KOPT-K1 (cell line): Measurements from ENCODE around the gene RNU5B-1.

Experiments
- H3K27ac ChIP-seq: fragments of 200-600 bp; sonication (generic); 2 replicates; pipeline ENCODE4 v1.5.1; 2016; ENCODE audit warnings: antibody characterized with exemption, mild to moderate bottlenecking, low read depth, low read length; ENCODE audit not compliant: poor library complexity, severe bottlenecking
- H3K36me3 ChIP-seq: fragments of 200-600 bp; sonication (generic); 2 replicates; pipeline ENCODE4 v1.5.1; 2017; ENCODE audit warnings: antibody characterized with exemption, mild to moderate bottlenecking, low read length, moderate library complexity; ENCODE audit not compliant: insufficient read depth
- H3K9me3 ChIP-seq: fragments of 200-600 bp; sonication (generic); 2 replicates; pipeline ENCODE4 v1.5.1; 2017; ENCODE audit warnings: antibody characterized with exemption, low read length, mild to moderate bottlenecking; ENCODE audit not compliant: insufficient read depth, poor library complexity, severe bottlenecking

The RNU5B-1 gene

DNA sequence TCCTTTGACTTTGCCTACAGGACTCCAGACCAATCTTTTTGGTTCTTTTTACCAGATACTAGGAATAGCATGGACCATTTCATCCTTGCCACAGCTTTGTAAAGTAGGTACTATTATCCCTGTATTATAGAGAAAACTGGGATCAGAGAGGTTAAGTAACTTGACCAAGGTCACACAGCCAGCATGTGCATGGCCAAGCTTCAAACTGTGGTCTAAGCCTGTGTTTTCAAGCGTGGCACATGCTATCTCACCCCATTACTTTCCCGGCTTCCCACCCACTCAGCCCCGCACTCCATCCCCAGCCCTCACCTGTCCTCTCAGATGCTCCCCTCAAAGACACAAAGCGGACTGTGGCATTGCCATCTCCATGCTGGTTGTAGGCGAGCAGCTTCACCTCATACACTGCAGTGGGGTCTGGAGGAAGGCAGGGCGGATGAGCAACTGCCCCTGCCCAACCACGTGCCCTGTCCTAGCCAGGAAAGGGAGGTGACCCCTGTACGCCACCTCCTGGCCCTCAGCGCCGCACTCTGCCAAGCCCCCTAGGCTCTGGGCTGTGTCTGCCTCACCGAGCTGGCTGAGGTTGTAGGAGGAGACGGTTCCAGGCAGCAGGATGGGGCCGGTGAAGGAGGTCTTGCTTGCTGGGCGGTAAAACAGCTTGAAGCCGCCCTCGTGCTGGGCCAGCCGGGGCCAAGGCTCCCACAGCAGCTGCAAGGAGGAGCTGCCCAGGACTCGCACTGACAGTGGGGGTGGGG is 25.7 kb downstream of the RNU5B-1 start:
- Histone ChIP-seq H3K36me3 (no peaks in the 10 kb centered on the region), H3K9me3 (no peaks in the 10 kb centered on the region), H3K27ac (no peak overlapping the region)

DNA sequence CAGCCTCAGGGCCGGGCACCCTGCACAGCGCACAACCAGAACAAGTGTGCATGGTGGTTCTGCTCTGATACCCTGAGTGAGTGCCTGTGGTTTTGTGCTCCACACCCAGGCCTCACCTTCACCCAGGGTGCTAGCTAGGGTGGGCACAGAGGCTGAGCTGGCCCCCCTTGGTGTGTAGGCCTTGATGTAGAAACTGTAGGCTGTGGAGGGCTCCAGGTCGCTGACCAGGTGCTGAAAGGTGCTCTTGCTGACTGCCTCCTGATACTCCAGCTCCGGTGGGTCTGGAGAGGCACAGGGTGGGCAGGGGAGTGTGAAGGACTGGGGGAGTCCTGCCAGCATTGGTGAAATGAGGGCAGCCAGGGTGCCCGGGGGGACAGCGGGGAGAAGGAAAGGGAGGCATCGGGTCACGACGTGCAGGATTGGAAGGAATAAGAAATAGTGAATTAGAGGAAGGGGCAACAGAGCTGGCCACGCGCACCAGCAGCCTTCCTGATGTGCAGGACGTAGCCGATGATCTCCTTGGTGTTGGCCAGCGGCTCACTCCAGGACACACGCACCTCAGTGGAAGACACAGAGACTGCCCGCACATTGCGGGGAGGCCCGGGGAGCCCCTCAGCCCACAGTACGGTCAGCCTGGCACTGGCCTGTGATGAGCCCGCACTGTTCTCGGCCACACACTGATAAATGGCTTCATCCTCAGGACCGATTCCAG is 26.6 kb downstream of the RNU5B-1 start:
- H3K36me3 ChIP-seq: no peaks in the 10 kb centered on the region
- H3K9me3 ChIP-seq: no peaks in the 10 kb centered on the region
- no peak overlapping the region for H3K27ac ChIP-seq

DNA sequence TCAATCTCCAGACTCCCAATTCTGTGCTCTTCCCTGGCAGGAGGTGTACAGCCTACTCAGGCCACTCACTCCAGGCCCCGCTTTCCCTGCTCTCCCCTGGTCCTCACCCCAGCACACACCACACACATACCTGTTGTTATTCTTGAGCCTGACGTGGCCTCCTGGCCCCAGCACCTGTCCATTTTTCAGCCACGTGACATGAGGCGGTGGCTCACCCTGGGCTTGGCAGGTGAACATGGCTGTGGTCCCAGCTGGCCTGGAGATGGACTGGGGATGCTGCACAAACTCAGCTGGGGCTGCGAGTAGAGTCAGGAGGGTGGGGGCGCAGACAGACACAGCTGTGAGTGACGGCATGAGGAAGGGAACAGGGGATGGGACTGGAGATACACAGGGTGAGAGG is 27.3 kb downstream of the RNU5B-1 start:
- H3K36me3 ChIP-seq: no peaks in the 10 kb centered on the region
- H3K27ac ChIP-seq: no peak overlapping the region
- H3K9me3 ChIP-seq: no peaks in the 10 kb centered on the region

DNA sequence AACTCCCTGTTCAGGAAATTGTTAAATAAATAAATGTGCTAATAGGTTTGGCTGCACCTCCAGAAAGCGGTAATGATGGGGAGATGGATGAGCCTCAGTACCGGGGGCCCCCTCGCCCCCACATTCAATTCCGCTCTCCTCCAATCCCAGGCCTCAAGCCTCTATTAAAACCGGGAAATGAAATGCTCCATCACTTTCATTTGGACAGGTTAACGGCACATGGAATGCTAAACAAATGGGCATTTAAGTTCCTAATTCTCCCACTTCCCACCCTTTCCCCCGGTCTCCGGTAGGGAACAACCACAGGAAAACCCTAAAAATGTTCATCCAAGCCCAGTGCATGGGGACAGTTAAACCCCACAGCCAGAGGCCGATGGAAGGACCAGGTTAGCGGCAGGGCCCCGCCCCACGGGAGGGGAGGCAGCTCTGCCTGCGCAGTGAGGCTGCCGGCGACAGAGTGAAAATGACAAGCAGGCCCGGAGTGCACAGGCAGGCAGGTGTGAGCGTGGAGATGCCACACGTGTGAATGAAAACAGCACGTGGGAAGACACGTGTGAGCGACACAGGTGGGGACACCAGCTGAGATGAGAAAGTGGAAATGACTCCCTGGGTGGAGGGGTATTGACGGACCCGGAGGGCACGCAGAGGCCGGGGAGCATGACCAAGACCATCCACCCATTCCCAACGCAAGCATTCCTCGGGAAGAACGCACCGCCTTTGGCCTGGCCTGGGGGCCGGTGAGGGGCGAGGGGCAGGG is 28.1 kb downstream of the RNU5B-1 start:
- Histone ChIP-seq H3K36me3 (no peaks in the 10 kb centered on the region), H3K27ac (no peak overlapping the region)

DNA sequence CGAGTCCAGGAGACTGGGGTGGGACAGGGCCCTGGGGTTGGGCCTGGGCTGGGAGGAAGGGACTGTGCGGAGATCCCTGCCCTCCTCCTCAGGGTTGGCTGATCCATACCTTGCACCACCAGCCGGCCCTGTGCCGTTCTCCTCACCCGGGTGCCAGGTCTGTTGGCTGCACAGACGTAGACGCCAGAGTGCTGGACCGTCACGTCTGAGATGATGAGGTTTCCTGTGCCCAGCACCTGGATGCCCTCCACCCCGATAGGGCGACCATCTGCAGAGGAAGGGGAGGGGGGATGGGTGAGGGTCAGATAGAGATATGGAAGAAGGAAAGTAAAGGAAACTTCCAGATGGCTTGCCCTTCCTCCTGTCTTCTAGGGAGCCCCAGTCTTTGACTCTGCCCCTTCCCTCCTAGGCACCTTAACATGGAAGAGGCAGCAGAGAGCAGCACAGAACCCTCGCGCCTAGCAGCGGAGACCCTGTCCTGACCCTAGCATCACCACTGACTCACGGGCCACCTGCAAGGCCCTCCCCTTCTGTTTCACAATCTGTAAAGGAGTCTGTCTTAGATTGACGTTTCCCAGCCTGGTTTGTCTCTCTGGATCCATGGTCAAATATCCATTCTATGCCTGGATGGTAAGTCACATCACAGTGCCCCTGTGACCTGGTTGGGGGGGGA is 28.8 kb downstream of the RNU5B-1 start:
- no peak overlapping the region for H3K27ac ChIP-seq
- no peaks in the 10 kb centered on the region for H3K36me3 ChIP-seq
- H3K9me3 ChIP-seq: no peaks in the 10 kb centered on the region

More for the DNA sequence above, 28.1 kb downstream of the RNU5B-1 start:
- H3K9me3 ChIP-seq: no peaks in the 10 kb centered on the region

DNA sequence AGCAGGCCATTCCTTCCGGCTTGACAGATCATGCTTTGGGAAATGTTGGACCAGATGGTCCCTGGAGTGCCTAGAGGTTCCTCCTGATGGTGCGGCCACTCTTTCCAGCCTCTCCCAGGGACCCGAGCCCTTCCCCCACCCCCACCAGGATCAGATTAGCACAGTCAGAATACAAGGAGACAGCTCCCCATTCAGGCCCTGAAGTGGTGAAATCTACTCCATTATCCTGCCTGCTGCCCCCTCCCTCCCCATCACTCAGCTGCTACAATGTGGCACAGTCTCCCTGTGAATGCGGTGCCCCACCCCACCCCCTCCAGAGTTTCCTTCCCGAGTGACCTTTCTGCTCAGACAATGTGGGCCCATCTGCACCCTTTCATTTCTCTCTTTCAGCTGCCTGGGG is 29.4 kb downstream of the RNU5B-1 start:
- H3K9me3 ChIP-seq: no peaks in the 10 kb centered on the region

DNA sequence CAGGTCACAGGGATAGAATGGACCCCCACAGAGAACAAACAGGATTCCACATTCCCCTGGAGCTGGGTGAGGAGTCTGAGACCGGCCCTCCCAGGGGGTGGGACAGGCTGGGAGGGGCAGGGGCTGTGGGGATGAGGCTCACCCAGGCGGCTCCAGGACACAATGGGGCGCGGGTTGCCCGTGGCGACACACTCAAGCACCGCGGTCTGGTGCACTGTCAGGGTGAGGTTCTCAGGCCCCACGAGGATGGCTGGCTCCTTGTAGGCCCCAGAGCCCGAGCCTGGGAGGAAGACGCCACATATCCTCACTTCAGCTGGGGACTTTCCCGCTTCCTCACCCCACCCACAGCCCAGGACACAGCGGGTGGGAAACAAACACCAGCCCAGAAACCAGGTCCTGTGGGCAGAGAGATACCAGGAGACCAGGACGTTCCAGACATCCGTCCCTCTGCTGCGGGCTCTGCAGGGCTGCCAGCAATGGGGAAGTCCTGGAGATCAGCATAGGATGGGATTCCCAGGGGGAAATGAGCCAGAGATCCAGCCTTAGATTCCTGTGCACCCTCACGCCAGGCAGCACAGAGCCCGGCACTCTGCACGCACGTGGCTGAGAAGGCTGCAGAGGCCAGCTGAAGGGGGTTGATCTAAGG is 30.2 kb downstream of the RNU5B-1 start:
- Histone ChIP-seq H3K36me3 (no peaks in the 10 kb centered on the region), H3K9me3 (no peaks in the 10 kb centered on the region), H3K27ac (no peak overlapping the region)

More for the DNA sequence above, 29.4 kb downstream of the RNU5B-1 start:
- no peaks in the 10 kb centered on the region for H3K36me3 ChIP-seq
- H3K27ac ChIP-seq: no peak overlapping the region

DNA sequence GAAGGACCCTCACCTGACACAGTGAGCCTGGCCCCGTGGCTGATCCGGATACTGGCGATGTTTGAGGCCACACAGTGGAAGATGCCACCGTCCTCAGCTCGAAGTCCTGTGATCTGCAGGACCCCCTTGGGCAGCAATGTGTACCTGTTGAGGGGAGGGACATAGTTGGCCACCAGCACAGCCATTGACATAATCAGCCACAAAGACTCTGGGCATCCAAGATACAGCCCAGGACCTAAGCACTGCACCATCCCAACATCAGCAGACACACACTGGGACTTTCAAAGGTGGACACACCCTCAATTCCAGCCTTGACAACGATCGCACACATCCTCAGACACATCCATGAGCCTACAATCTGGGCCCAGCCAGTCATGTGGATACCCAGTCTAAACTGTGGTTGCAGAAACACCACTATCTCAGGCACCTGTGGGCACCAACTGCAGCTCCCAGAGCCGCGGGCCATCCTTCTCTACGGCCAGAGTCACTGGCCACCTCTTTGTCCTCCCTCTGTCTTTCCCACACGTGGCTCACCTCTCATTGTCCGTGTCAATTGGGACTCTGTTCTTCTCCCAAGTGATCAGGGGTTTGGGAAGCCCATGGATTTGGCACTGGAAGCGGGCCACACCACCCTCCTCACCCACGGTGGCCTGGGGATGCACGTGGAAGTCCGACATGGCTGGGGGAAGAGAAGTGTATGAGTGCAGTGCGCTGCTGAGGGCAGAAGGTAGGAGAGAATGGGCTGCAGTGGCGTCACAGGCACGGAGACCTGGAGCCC is 31.0 kb downstream of the RNU5B-1 start:
- Histone ChIP-seq H3K36me3 (no peaks in the 10 kb centered on the region), H3K27ac (no peak overlapping the region)

DNA sequence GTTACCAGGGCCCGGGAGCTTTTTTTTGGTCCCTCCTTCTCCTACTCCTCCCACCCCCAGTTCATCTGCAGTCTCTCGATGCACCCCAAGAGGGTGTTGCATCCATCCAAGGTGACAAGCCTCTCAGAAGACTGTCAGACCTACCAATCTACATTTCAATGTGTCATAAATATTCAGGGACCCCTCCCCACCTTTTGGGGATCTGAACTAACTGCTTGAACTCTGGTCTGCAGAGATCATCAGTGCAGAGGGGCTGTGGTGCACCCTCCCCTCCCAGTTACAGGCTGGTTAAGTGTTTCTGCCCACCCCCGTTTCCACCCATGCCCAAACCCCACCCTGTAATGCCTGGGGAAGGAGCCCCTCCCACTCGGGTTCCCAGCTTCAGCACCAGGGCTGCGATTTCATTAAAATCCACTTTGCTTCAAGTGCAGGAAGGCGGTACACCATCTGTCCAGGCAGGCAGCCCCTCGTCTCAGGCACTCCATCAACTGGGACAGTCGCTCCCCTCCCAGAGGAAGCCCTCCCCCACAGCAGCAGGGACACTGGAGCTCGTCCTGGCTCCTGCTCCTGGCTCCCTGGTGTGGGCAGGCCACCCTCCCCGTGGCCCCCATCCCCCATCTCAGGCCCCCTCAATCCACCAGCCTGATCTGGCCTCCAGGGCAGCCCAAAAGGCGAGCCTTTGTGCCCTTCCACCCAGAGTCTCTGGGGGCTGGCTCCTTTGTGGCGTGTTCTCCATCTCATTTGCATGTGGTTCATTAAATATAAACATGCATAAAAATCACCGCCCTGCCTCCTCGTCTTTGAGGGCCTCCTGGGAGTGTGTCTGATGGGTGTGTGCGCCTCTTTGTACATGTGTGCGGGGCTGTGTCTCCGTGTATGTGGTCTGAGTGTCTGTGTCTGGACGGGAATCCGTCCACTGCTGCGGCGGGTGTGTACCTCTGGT is 32.3 kb downstream of the RNU5B-1 start:
- no peak overlapping the region for H3K27ac ChIP-seq
- H3K9me3 ChIP-seq: no peaks in the 10 kb centered on the region
- H3K36me3 ChIP-seq: no peaks in the 10 kb centered on the region

More for the DNA sequence above, 31.0 kb downstream of the RNU5B-1 start:
- no peaks in the 10 kb centered on the region for H3K9me3 ChIP-seq

DNA sequence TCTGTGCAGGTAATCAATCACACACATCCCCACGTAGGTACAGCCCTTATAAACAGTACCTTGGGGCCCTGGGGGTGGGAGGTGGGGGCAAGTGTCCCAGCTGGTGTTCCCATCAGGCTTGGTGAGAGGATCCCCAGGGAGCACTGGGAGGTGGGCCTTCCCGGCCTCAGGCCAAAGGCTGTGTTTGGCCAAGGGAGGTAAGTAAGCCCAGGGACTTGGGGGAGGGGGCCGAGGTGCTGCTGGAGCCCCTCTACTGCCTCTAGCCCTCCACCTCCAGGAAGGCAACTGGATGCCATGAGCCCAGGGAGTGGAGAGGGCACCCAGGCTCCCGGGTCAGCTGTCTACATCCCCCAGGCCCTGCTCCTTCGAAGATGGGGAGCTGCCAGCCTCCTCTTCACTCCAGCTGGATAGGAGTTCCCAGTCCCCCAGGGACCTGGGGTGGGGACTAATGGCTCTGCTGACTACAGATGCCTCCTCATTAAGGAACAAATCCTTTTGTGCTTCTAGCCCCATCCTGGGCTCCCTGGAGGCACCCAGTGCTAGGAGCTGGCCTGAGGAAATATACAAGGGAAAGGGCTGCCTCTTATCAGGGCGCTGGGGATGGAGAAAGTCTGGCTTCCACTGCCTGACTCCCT is 33.1 kb downstream of the RNU5B-1 start:
- Histone ChIP-seq H3K36me3 (no peaks in the 10 kb centered on the region), H3K27ac (no peak overlapping the region), H3K9me3 (no peaks in the 10 kb centered on the region)

DNA sequence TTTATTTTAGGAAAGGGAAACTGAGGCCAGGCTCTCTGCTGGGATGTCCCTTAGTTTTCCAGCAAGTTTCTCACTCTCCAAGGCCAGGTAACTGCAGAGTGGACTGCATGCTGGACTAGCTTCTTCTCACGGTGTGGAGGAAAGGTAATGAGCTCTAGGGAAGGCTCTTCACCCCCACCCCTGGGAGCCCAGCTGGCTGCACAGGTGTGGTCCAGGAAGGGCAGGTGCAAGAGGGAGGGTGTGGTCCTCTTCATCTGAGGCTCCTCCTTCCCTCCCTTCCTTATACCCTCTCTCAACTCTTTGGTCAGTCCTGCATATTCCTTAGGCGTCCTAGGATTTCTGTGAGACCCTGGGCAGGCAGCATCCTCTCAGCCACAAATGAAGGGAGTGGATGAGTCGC is 33.9 kb downstream of the RNU5B-1 start:
- Histone ChIP-seq H3K9me3 (no peaks in the 10 kb centered on the region), H3K27ac (no peak overlapping the region), H3K36me3 (no peaks in the 10 kb centered on the region)

DNA sequence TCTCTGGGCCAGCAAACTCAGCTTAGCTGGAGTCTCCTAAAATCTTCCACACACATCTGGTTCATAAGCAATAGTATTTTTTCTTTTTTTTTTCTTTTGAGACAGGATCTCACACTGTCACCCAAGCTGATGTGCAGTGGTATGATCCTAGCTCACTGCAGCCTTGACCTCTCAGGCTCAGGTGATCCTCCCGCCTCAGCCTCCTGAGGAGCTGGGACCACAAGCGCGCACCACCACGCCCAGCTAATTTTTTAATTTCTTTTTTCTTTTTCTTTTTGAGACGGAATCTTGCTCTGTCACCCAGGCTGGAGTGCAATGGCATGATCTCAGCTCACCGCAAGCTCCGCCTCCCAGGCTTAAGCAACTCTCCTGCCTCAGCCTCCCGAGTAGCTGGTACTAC is 34.3 kb downstream of the RNU5B-1 start:
- Histone ChIP-seq H3K9me3 (no peaks in the 10 kb centered on the region), H3K36me3 (no peaks in the 10 kb centered on the region), H3K27ac (no peak overlapping the region)

DNA sequence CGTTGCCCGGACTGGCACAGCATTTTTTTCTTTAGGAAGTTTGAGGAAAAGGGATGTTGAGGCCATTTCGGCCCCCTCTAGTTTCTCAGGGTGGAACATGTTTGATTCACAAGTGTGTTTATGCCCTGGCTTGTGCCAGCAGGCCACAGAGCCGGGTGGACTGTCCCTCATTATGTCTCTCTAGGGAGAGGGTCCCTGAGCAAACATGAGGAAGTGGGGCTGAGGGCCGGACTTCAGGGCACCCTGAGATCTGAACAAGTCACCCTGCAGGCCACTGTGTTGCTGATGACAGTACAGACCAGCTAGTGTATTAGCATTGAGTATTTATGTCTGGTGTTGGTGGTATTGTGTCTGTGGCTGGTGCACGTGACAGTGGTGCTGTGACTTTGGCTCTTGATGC is 34.9 kb downstream of the RNU5B-1 start:
- Histone ChIP-seq H3K27ac (no peak overlapping the region), H3K9me3 (no peaks in the 10 kb centered on the region), H3K36me3 (no peaks in the 10 kb centered on the region)
